Spinal cord (tissue), 4 donors: ENCODE measurements around the gene RPLP2. TPM values are rescaled to one million over a fixed set of nuclear protein-coding genes. Genes with fewer than 3 reads are reported as not detected.

Experiments used
- polyA plus RNA-seq, 2 donors: library from polyadenylated mRNA; unstranded; fragments of 120-200 nt; gene quantifications; one replicate each; pipeline ENCODE4 v1.2.1, GENCODE V29; 2013; ENCODE audit not compliant: insufficient read length in 2 of 2
- small RNA-seq: library from RNA; depleted of rRNA; stranded (forward); fragments of <200 nt; gene quantifications from one replicate; pipeline ENCODE3, GENCODE V24; 2014; ENCODE audit warnings: low replicate concordance
- total RNA-seq, 2 donors: library from RNA; depleted of rRNA in 1 of 2; stranded (reverse); fragments of 120-200 nt in 1 of 2; fragments of >200 nt in 1 of 2; gene quantifications; one replicate each; pipeline versions ENCODE4 v1.2.3 to v1.2.4, GENCODE V29; 2013 to 2014

Gene RPLP2
- total and polyA plus RNA-seq, 4 donors: 139 to 1,150 (median 890) TPM

Small RNAs within 50 kb of the gene (small RNA-seq; reads per million reads assigned to genes)
- gene SNORA52: not detected

Other genes with a start within 250 kb of the RPLP2 start
- 1 to 10 TPM in 1 of 2 donors, under 1 TPM in 1; 0.79 to 1.4 TPM for gene LMNTD2, start 249.2 kb upstream of the RPLP2 start, total RNA-seq
- 1 to 10 TPM; 5.2 to 7.6 TPM for gene LMNTD2, start 249.2 kb upstream of the RPLP2 start, polyA plus RNA-seq
- 10 to 100 TPM in 1 of 2 donors, 1 to 10 TPM in 1; 9.2 to 18.3 TPM for gene RASSF7, start 249.0 kb upstream of the RPLP2 start, total RNA-seq
- gene RASSF7, start 249.0 kb upstream of the RPLP2 start, polyA plus RNA-seq: 10 to 100 TPM; 25.9 to 36.8 TPM
- 10 to 100 TPM; 14.7 to 20.9 TPM for gene PHRF1, start 233.5 kb upstream of the RPLP2 start, total RNA-seq
- gene PHRF1, start 233.5 kb upstream of the RPLP2 start, polyA plus RNA-seq: 10 to 100 TPM; 25.8 to 28.4 TPM
- gene IRF7, start 194.0 kb upstream of the RPLP2 start, total RNA-seq: 10 to 100 TPM in 1 of 2 donors, 1 to 10 TPM in 1; 3.9 to 16.8 TPM
- gene IRF7, start 194.0 kb upstream of the RPLP2 start, polyA plus RNA-seq: 10 to 100 TPM; 10.4 to 17.1 TPM
- gene CDHR5, start 185.0 kb upstream of the RPLP2 start, total RNA-seq: 1 to 10 TPM in 1 of 2 donors, not detected in 1; 2.5 TPM
- gene CDHR5, start 185.0 kb upstream of the RPLP2 start, polyA plus RNA-seq: 1 to 10 TPM in 1 of 2 donors, under 1 TPM in 1; 0.71 to 1.5 TPM
- gene SCT, start 182.8 kb upstream of the RPLP2 start, total RNA-seq: under 1 TPM in 1 of 2 donors, not detected in 1; 0.88 TPM
- 1 to 10 TPM in 1 of 2 donors, not detected in 1; 1.4 TPM for gene SCT, start 182.8 kb upstream of the RPLP2 start, polyA plus RNA-seq
- gene DRD4, start 172.7 kb upstream of the RPLP2 start, total RNA-seq: under 1 TPM in 1 of 2 donors, not detected in 1; 0.72 TPM
- gene DRD4, start 172.7 kb upstream of the RPLP2 start, polyA plus RNA-seq: 1 to 10 TPM; 5.4 to 5.6 TPM
- 10 to 100 TPM; 45.3 to 77.8 TPM for gene DEAF1, start 114.7 kb upstream of the RPLP2 start, total RNA-seq
- gene DEAF1, start 114.7 kb upstream of the RPLP2 start, polyA plus RNA-seq: 100 to 1,000 TPM; 230 to 242 TPM
- gene TMEM80, start 114.2 kb upstream of the RPLP2 start, total RNA-seq: 10 to 100 TPM; 10.0 to 20.1 TPM
- gene TMEM80, start 114.2 kb upstream of the RPLP2 start, polyA plus RNA-seq: 10 to 100 TPM; 25.8 to 38.9 TPM
- 1 to 10 TPM; 4.5 to 8.6 TPM for gene EPS8L2, start 103.7 kb upstream of the RPLP2 start, total RNA-seq
- gene EPS8L2, start 103.7 kb upstream of the RPLP2 start, polyA plus RNA-seq: 10 to 100 TPM; 11.3 to 15.1 TPM
- 100 to 1,000 TPM; 104 to 124 TPM for gene TALDO1, start 62.5 kb upstream of the RPLP2 start, total RNA-seq
- gene TALDO1, start 62.5 kb upstream of the RPLP2 start, polyA plus RNA-seq: 100 to 1,000 TPM; 158 to 160 TPM
- gene GATD1, start 32.5 kb upstream of the RPLP2 start, total RNA-seq: 10 to 100 TPM; 22.8 to 44.4 TPM
- 100 to 1,000 TPM in 1 of 2 donors, 10 to 100 TPM in 1; 97.4 to 133 TPM for gene GATD1, start 32.5 kb upstream of the RPLP2 start, polyA plus RNA-seq
- gene CEND1, start 19.9 kb upstream of the RPLP2 start, total RNA-seq: 10 to 100 TPM; 13.0 to 23.4 TPM
- gene CEND1, start 19.9 kb upstream of the RPLP2 start, polyA plus RNA-seq: 100 to 1,000 TPM; 162 to 176 TPM
- 10 to 100 TPM; 17.5 to 17.6 TPM for gene SLC25A22, start 11.7 kb upstream of the RPLP2 start, total RNA-seq
- 10 to 100 TPM; 55.0 to 69.2 TPM for gene SLC25A22, start 11.7 kb upstream of the RPLP2 start, polyA plus RNA-seq
- gene PIDD1, start 4.7 kb upstream of the RPLP2 start, total RNA-seq: 1 to 10 TPM; 5.4 to 8.9 TPM
- gene PIDD1, start 4.7 kb upstream of the RPLP2 start, polyA plus RNA-seq: 10 to 100 TPM; 21.2 to 28.9 TPM
- 10 to 100 TPM in 1 of 2 donors, 1 to 10 TPM in 1; 9.1 to 18.2 TPM for gene PNPLA2, start 8.9 kb downstream of the RPLP2 start, total RNA-seq
- gene PNPLA2, start 8.9 kb downstream of the RPLP2 start, polyA plus RNA-seq: 10 to 100 TPM; 38.8 to 49.9 TPM
- 1 to 10 TPM; 2.4 to 9.4 TPM for gene CRACR2B, start 18.0 kb downstream of the RPLP2 start, total RNA-seq
- gene CRACR2B, start 18.0 kb downstream of the RPLP2 start, polyA plus RNA-seq: 10 to 100 TPM in 1 of 2 donors, 1 to 10 TPM in 1; 7.4 to 12.1 TPM
- gene CD151, start 23.0 kb downstream of the RPLP2 start, total RNA-seq: 100 to 1,000 TPM in 1 of 2 donors, 10 to 100 TPM in 1; 71.8 to 185 TPM
- 100 to 1,000 TPM in 1 of 2 donors, 10 to 100 TPM in 1; 95.4 to 134 TPM for gene CD151, start 23.0 kb downstream of the RPLP2 start, polyA plus RNA-seq
- gene POLR2L, start 32.6 kb downstream of the RPLP2 start, total RNA-seq: 100 to 1,000 TPM in 1 of 2 donors, 10 to 100 TPM in 1; 34.7 to 160 TPM
- 100 to 1,000 TPM; 118 to 130 TPM for gene POLR2L, start 32.6 kb downstream of the RPLP2 start, polyA plus RNA-seq
- 100 to 1,000 TPM in 1 of 2 donors, 10 to 100 TPM in 1; 27.2 to 151 TPM for gene TSPAN4, start 32.9 kb downstream of the RPLP2 start, total RNA-seq
- 10 to 100 TPM; 57.4 to 99.8 TPM for gene TSPAN4, start 32.9 kb downstream of the RPLP2 start, polyA plus RNA-seq
- gene CHID1, start 100.8 kb downstream of the RPLP2 start, total RNA-seq: 10 to 100 TPM; 36.1 to 63.0 TPM
- gene CHID1, start 100.8 kb downstream of the RPLP2 start, polyA plus RNA-seq: 100 to 1,000 TPM in 1 of 2 donors, 10 to 100 TPM in 1; 98.8 to 105 TPM
- 10 to 100 TPM; 46.4 to 55.3 TPM for gene AP2A2, start 115.9 kb downstream of the RPLP2 start, total RNA-seq
- gene AP2A2, start 115.9 kb downstream of the RPLP2 start, polyA plus RNA-seq: 100 to 1,000 TPM; 109 to 132 TPM
- gene MUC6, start 226.8 kb downstream of the RPLP2 start, total RNA-seq: not detected
- gene MUC6, start 226.8 kb downstream of the RPLP2 start, polyA plus RNA-seq: 1 to 10 TPM; 1.3 to 2.2 TPM